ENCODE data around the gene PRTFDC1.

- TF ChIP-seq EP300 (IDR thresholded peaks at IDR 0.05): no peak
- TF ChIP-seq CTCF (IDR thresholded peaks at IDR 0.05): no peak
- TF ChIP-seq POLR2A (IDR thresholded peaks at IDR 0.05; ENCODE audit: low read depth): no peak
Measured at GRCh38 chr10:24981161-24981710, 28.8 kb upstream of the PRTFDC1 start.

All from esophagus muscularis mucosa (tissue), 4 donors.